GM12878 (cell line): Measurements from ENCODE around the gene PLXNA4. TPM values are rescaled to one million over a fixed set of nuclear protein-coding genes. Genes with fewer than 3 reads are reported as not detected.

ENCODE experiments used
- ATAC-seq: fragments of 200-7000 bp; cut with Tn5 transposase; 3 replicates; pipeline ENCODE4 v1.9.1; 2020; ENCODE audit warnings: mild to moderate bottlenecking, moderate library complexity
- BruUV-seq: library from RNA; stranded (reverse); fragments of 400-500 nt; replicated peaks from 2 replicates; lab custom pipeline; 2021; lab: Mats Ljungman, UMichigan
- CTCF ChIA-PET: fragments of 300-600 bp; sonication (Branson Sonifier 250); formaldehyde crosslinking; extraction: SDS; loops from one replicate; lab custom pipeline; 2021; ENCODE audit warnings: inconsistent platforms; lab: Yijun Ruan, JAX
- POLR2A ChIA-PET: fragments of 350-600 bp; formaldehyde crosslinking; extraction: SDS; loops from one replicate; lab custom pipeline; 2021; ENCODE audit warnings: inconsistent platforms; lab: Charles Lee
- RAD21 ChIA-PET: fragments of 300-600 bp; sonication (Branson Sonifier 250); formaldehyde crosslinking; loops from one replicate; lab custom pipeline; 2023; ENCODE audit warnings: antibody characterized with exemption; ENCODE audit not compliant: unreplicated experiment; lab: Charles Lee
- SMC1A ChIA-PET: fragments of 300-600 bp; sonication (Branson Sonifier 250); formaldehyde crosslinking; loops from one replicate; lab custom pipeline; 2023; ENCODE audit not compliant: unreplicated experiment, uncharacterized antibody; lab: Charles Lee
- DNase-seq: peaks from one replicate; pipeline ENCODE4 v3.0.0-alpha.2; 2011; ENCODE audit warnings: low read depth, low spot score
- FAIRE-seq: peaks from 3 replicates; lab custom pipeline; 2011; peaks lifted over from hg19 to GRCh38; lab: Jason Lieb, UNC
- H2AFZ ChIP-seq: 2 replicates; pipeline ENCODE4 v1.6.0; 2011; ENCODE audit warnings: low read depth, low read length, control low read depth; ENCODE audit not compliant: control insufficient read depth
- H3K27ac ChIP-seq: 2 replicates; pipeline ENCODE4 v1.5.1; 2011; ENCODE audit warnings: control low read depth; ENCODE audit not compliant: control insufficient read depth, insufficient read depth
- H3K27me3 ChIP-seq, 2 experiments: replicated peaks in 1 of 2; 2 replicates each; pipeline versions ENCODE4 v1.6.0 to v1.6.1; 2011; ENCODE audit warnings: low read length in 1 of 2; ENCODE audit not compliant: control insufficient read depth in 2 of 2, insufficient read depth in 2 of 2
- H3K36me3 ChIP-seq, 2 experiments: 2 replicates each; pipeline ENCODE4 v1.5.1; 2011; ENCODE audit warnings: low read length in 1 of 2; ENCODE audit not compliant: control insufficient read depth in 2 of 2, insufficient read depth in 2 of 2
- H3K4me1 ChIP-seq: 2 replicates; pipeline ENCODE4 v1.6.1; 2011; ENCODE audit warnings: mild to moderate bottlenecking, low read length, moderate library complexity, mixed read lengths; ENCODE audit not compliant: control insufficient read depth, insufficient read depth
- H3K4me2 ChIP-seq: 2 replicates; pipeline ENCODE4 v1.6.0; 2011; ENCODE audit warnings: control low read depth; ENCODE audit not compliant: control insufficient read depth, insufficient read depth
- H3K4me3 ChIP-seq: fragments of 200-600 bp; sonication (generic); 2 replicates; pipeline ENCODE4 v1.5.1; 2016
- H3K79me2 ChIP-seq: 2 replicates; pipeline ENCODE4 v1.6.0; 2011; ENCODE audit warnings: low read length; ENCODE audit not compliant: control insufficient read depth, insufficient read depth
- H3K9ac ChIP-seq: 2 replicates; pipeline ENCODE4 v1.8.0; 2011; ENCODE audit warnings: low read length, control low read depth, mixed read lengths; ENCODE audit not compliant: control insufficient read depth, insufficient read depth
- H3K9me3 ChIP-seq: replicated peaks from 3 replicates; pipeline ENCODE4 v1.5.1; 2011; ENCODE audit warnings: mild to moderate bottlenecking, low read length; ENCODE audit not compliant: control insufficient read depth, insufficient read depth
- H4K20me1 ChIP-seq: 2 replicates; pipeline ENCODE4 v1.6.0; 2011; ENCODE audit not compliant: control insufficient read depth, insufficient read depth
- BCL11A ChIP-seq: IDR thresholded peaks from 2 replicates; pipeline ENCODE4 v1.6.1; 2011; ENCODE audit warnings: low read depth, low read length
- CHD4 ChIP-seq: fragments of 200-600 bp; sonication (generic); IDR thresholded peaks from 2 replicates; pipeline ENCODE4 v1.6.1; 2016; ENCODE audit warnings: mild to moderate bottlenecking
- EP300 ChIP-seq, 2 experiments: fragments of 150-350 bp in 1 of 2; IDR thresholded peaks; 2 replicates each; pipeline ENCODE4 v1.6.1; 2011 to 2012; ENCODE audit warnings: low read depth in 2 of 2, low read length in 2 of 2, borderline replicate concordance in 1 of 2, improper control_type of control experiment in 1 of 2, inconsistent platforms in 1 of 2; ENCODE audit not compliant: control insufficient read depth in 1 of 2
- EZH2 ChIP-seq: IDR thresholded peaks from 2 replicates; pipeline ENCODE4 v1.6.1; 2012; ENCODE audit warnings: low read depth, mild to moderate bottlenecking, control low read depth, inconsistent platforms, low read length, borderline replicate concordance; ENCODE audit not compliant: control insufficient read depth
- GATAD2B ChIP-seq: fragments of 450-650 bp; conservative IDR thresholded peaks from 2 replicates; pipeline ENCODE4 v1.6.1; 2017; ENCODE audit warnings: low read depth, mild to moderate bottlenecking, moderate library complexity
- HDAC6 ChIP-seq: fragments of 200-600 bp; sonication (generic); IDR thresholded peaks from one replicate; pipeline ENCODE4 v1.8.0; 2017; ENCODE audit warnings: antibody characterized with exemption; ENCODE audit not compliant: unreplicated experiment
- KAT2A ChIP-seq: conservative IDR thresholded peaks from 2 replicates; pipeline ENCODE4 v1.6.1; 2011; ENCODE audit warnings: low read depth, low read length; ENCODE audit not compliant: control insufficient read depth
- NFYB ChIP-seq: IDR thresholded peaks from 2 replicates; pipeline ENCODE4 v1.6.1; 2011; ENCODE audit warnings: low read depth, mild to moderate bottlenecking, low read length, improper control_type of control experiment, moderate library complexity; ENCODE audit not compliant: insufficient read depth
- STAT1 ChIP-seq: fragments of 450-650 bp; conservative IDR thresholded peaks from 2 replicates; pipeline ENCODE4 v1.6.1; 2014; ENCODE audit warnings: antibody characterized with exemption, mild to moderate bottlenecking
- WGBS: methylation state at CpG from one replicate; pipeline ENCODE4 v1.1.6; 2016; ENCODE audit warnings: low lambda C conversion rate; ENCODE audit not compliant: insufficient replicate concordance, insufficient coverage; ENCODE audit errors: missing lambda C conversion rate; 5-methylcytosine and 5-hydroxymethylcytosine counted together
- in situ Hi-C: fragments of 300-500 bp; cut with MboI; formaldehyde crosslinking; loops from 9 replicates; pipeline ENCODE4 v1.14.3; 2018; ENCODE audit warnings: mixed read lengths
- intact Hi-C: fragments of 100-400 bp; cut with micrococcal nuclease; formaldehyde crosslinking; loops from one replicate; pipeline ENCODE4 v1.14.2; 2022; ENCODE audit not compliant: unreplicated experiment
- polyA plus RNA-seq, 11 experiments: library from polyadenylated mRNA; depleted of rRNA in 4 of 11; unstranded in 6 of 11; stranded (reverse) in 5 of 11; fragments of >200 nt; fragmentation: Nextera tagmentation in 4 of 11; fragmentation: Illumina TruSeq in 1 of 11; extraction: Ambion mirVana in 4 of 11; extraction: Trizol in 1 of 11; gene quantifications; 1 replicate in 1 of 11; 2 replicates in 10 of 11; pipeline versions ENCODE4 v1.2.1 to v1.2.3, GENCODE V29; 2011 to 2016; ENCODE audit warnings: inconsistent platforms in 2 of 11, missing spikeins in 2 of 11, low read depth in 1 of 11
- total RNA-seq, 4 experiments: library from RNA; depleted of rRNA in 3 of 4; stranded (reverse); fragments of >200 nt in 3 of 4; fragmentation: Illumina TruSeq in 1 of 4; extraction: Trizol in 1 of 4; gene quantifications; 2 replicates each; pipeline versions ENCODE4 v1.2.1 to v1.2.3, GENCODE V29; 2013 to 2021
- TF ChIP-seq, protein P1 (sequence below): fragments of 450-650 bp; conservative IDR thresholded peaks from 2 replicates; pipeline ENCODE4 v1.6.1; 2017; ENCODE audit warnings: mild to moderate bottlenecking, moderate library complexity
- TF ChIP-seq, protein P2 (sequence below): fragments of 450-650 bp; IDR thresholded peaks from 2 replicates; pipeline ENCODE4 v1.6.1; 2014; ENCODE audit warnings: mild to moderate bottlenecking
- TF ChIP-seq, protein P3 (sequence below): IDR thresholded peaks from 2 replicates; pipeline ENCODE4 v1.6.1; 2011; ENCODE audit warnings: low read depth, low read length, improper control_type of control experiment, borderline replicate concordance

Gene PLXNA4
- total and polyA plus RNA-seq, 10 of the 15 experiments (the other 5 are each of a cell fraction or from before 2014, with no cell fraction given): 0.03 TPM; not detected in 9

DNA sequence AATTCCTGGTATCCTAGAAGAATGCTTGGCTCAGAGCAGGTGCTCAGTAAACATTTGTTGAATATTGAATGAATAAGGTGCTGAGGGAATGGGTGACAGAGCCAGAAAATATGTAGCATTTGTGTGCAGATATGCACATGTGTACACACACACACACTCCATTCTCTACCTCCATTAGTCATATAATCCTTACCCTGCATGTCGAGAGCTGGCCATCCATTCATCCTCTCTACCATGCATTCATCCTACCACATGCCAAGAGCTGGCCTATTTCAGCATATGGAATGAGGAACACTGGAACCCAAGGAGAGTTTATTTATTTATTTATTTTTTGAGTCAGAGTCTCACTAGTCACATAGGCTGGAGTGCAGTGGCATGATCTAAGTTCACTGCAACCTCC lies 284.8 kb downstream of the PLXNA4 start:
- RAD21 ChIA-PET: no interaction called here
- intact Hi-C loops: no loop called here
- DNase-seq (no peak), FAIRE-seq (no peak), ATAC-seq (no peak)
- H3K9ac ChIP-seq: no peak overlapping the region
- H3K9me3 ChIP-seq: no peaks in the 10 kb centered on the region
- in situ Hi-C loops: no loop called here
- no peaks in the 10 kb centered on the region for H3K36me3 ChIP-seq
- no peak overlapping the region for H3K27ac ChIP-seq
- SMC1A ChIA-PET: interaction anchor here (0.5 kb wide), 2 partner anchors 299 to 670 kb away, joined by 3 read pairs; no protein-coding TSS in a partner anchor
- H3K4me2 ChIP-seq: no peak overlapping the region
- H3K4me1 ChIP-seq: no peaks in the 10 kb centered on the region
- no peaks in the 10 kb centered on the region; a peak in 1 of 4 replicates for H3K27me3 ChIP-seq
- no TSS peak for BruUV-seq
- CTCF ChIA-PET: no interaction called here
- no peak overlapping the region for H3K4me3 ChIP-seq
- H4K20me1 ChIP-seq: no peaks in the 10 kb centered on the region
- TF ChIP-seq KAT2A (no peak), EZH2 (no peak), GATAD2B (no peak), STAT1 (no peak), NFYB (no peak), HDAC6 (no peak), BCL11A (no peak), EP300 (IDR thresholded peaks at IDR 0.05; ENCODE audit: borderline replicate concordance in 1 of 2, control insufficient read depth in 1 of 2, low read depth in 2 of 2, low read length in 2 of 2) (no peak), CHD4 (no peak)
- TF ChIP-seq, protein P1, sequence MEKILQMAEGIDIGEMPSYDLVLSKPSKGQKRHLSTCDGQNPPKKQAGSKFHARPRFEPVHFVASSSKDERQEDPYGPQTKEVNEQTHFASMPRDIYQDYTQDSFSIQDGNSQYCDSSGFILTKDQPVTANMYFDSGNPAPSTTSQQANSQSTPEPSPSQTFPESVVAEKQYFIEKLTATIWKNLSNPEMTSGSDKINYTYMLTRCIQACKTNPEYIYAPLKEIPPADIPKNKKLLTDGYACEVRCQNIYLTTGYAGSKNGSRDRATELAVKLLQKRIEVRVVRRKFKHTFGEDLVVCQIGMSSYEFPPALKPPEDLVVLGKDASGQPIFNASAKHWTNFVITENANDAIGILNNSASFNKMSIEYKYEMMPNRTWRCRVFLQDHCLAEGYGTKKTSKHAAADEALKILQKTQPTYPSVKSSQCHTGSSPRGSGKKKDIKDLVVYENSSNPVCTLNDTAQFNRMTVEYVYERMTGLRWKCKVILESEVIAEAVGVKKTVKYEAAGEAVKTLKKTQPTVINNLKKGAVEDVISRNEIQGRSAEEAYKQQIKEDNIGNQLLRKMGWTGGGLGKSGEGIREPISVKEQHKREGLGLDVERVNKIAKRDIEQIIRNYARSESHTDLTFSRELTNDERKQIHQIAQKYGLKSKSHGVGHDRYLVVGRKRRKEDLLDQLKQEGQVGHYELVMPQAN: no peak
- TF ChIP-seq, protein P2, sequence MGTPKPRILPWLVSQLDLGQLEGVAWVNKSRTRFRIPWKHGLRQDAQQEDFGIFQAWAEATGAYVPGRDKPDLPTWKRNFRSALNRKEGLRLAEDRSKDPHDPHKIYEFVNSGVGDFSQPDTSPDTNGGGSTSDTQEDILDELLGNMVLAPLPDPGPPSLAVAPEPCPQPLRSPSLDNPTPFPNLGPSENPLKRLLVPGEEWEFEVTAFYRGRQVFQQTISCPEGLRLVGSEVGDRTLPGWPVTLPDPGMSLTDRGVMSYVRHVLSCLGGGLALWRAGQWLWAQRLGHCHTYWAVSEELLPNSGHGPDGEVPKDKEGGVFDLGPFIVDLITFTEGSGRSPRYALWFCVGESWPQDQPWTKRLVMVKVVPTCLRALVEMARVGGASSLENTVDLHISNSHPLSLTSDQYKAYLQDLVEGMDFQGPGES: no peak
- TF ChIP-seq, protein P3, sequence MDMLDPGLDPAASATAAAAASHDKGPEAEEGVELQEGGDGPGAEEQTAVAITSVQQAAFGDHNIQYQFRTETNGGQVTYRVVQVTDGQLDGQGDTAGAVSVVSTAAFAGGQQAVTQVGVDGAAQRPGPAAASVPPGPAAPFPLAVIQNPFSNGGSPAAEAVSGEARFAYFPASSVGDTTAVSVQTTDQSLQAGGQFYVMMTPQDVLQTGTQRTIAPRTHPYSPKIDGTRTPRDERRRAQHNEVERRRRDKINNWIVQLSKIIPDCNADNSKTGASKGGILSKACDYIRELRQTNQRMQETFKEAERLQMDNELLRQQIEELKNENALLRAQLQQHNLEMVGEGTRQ: no peak
- WGBS: 0% methylated on average over 1 of the region's 1 CpG
- no peaks in the 10 kb centered on the region for H3K79me2 ChIP-seq
- no peak overlapping the region for H2AFZ ChIP-seq
- POLR2A ChIA-PET: no interaction called here
